ENCODE results near the gene CHKA. TPM values are rescaled to one million over a fixed set of nuclear protein-coding genes. Genes with fewer than 3 reads are reported as not detected.

The CHKA gene
- total and polyA plus RNA-seq, 2 experiments from 2014 or later, result 37.1 to 94.4 TPM

DNA sequence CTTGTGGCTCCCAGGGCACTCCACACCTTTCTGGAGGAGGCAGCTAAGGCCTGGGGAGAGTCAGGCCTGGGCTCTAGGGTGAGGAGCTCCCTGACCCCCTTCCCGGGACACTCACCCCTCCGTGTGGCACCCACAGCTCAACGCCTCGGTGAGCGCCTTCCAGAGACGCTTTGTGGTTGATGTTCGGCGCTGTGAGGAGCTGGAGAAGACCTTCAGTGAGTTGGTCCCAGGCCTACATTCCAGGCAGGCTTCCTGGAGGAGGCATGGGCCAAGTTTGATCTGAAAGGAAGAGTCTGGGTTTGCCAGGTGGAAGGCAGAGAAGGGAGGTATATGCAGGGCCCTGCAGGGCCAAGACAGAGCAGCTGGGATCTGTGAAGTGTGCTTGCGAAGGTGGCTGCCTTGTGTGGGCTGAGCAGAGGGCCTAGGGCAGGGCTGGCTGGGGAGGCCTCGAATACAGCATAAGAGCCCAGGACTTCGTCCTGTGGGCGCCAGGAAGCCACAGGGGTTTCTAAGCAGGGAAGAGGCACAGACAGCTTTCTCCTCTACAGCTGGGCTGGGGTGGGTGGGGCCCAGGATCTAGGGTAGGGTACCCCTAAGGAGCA lies 79.5 kb downstream of the CHKA start:
- Histone ChIP-seq H3K9me2 (ENCODE audit: insufficient read depth) (no peaks in the 10 kb centered on the region), H3K4me1 (ENCODE audit: insufficient read depth) (peaks cover 18% of the 10 kb centered on the region), H2AFZ (no peak overlapping the region), H3K79me2 (replicated peaks; ENCODE audit: insufficient read depth) (no peaks in the 10 kb centered on the region), H3K4me2 (no peak overlapping the region), H4K20me1 (replicated peaks; ENCODE audit: insufficient read depth) (no peaks in the 10 kb centered on the region), H3K27ac (ENCODE audit: low read depth) (no peak overlapping the region), H3K36me3 (ENCODE audit: insufficient read depth) (no peaks in the 10 kb centered on the region), H3K4me3 (no peak overlapping the region), H3K27me3 (ENCODE audit: insufficient read depth) (no peaks in the 10 kb centered on the region), H3F3A (replicated peaks; ENCODE audit: low read depth) (peaks cover 10% of the 10 kb centered on the region; the same call in 1 of the 2 replicates)
- peaks cover 7% of the 10 kb centered on the region for H3K4me1 Mint-ChIP-seq
- no peaks in the 10 kb centered on the region for H3K36me3 Mint-ChIP-seq (ENCODE audit: low read depth)
- ATAC-seq (no peak), DNase-seq (ENCODE audit: low spot score) (no peak)
- H3K9me3 Mint-ChIP-seq, result no peaks in the 10 kb centered on the region
- no peak overlapping the region for H3K27ac Mint-ChIP-seq
- H3K27me3 Mint-ChIP-seq (ENCODE audit: insufficient read depth, low read depth, poor library complexity), result peaks cover 9% of the 10 kb centered on the region
- H3K4me3 Mint-ChIP-seq, result no peak overlapping the region
- TF ChIP-seq ZNF331 (CRISPR knock-in tag; IDR thresholded peaks at IDR 0.05; ENCODE audit: low read depth), result no peak
- no peak for TF ChIP-seq EZH2phosphoT487 (IDR thresholded peaks at IDR 0.05; ENCODE audit: unreplicated experiment)
- TF ChIP-seq, protein P1, sequence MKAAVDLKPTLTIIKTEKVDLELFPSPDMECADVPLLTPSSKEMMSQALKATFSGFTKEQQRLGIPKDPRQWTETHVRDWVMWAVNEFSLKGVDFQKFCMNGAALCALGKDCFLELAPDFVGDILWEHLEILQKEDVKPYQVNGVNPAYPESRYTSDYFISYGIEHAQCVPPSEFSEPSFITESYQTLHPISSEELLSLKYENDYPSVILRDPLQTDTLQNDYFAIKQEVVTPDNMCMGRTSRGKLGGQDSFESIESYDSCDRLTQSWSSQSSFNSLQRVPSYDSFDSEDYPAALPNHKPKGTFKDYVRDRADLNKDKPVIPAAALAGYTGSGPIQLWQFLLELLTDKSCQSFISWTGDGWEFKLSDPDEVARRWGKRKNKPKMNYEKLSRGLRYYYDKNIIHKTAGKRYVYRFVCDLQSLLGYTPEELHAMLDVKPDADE (IDR thresholded peaks at IDR 0.05), result no peak
- TF ChIP-seq, protein P2, sequence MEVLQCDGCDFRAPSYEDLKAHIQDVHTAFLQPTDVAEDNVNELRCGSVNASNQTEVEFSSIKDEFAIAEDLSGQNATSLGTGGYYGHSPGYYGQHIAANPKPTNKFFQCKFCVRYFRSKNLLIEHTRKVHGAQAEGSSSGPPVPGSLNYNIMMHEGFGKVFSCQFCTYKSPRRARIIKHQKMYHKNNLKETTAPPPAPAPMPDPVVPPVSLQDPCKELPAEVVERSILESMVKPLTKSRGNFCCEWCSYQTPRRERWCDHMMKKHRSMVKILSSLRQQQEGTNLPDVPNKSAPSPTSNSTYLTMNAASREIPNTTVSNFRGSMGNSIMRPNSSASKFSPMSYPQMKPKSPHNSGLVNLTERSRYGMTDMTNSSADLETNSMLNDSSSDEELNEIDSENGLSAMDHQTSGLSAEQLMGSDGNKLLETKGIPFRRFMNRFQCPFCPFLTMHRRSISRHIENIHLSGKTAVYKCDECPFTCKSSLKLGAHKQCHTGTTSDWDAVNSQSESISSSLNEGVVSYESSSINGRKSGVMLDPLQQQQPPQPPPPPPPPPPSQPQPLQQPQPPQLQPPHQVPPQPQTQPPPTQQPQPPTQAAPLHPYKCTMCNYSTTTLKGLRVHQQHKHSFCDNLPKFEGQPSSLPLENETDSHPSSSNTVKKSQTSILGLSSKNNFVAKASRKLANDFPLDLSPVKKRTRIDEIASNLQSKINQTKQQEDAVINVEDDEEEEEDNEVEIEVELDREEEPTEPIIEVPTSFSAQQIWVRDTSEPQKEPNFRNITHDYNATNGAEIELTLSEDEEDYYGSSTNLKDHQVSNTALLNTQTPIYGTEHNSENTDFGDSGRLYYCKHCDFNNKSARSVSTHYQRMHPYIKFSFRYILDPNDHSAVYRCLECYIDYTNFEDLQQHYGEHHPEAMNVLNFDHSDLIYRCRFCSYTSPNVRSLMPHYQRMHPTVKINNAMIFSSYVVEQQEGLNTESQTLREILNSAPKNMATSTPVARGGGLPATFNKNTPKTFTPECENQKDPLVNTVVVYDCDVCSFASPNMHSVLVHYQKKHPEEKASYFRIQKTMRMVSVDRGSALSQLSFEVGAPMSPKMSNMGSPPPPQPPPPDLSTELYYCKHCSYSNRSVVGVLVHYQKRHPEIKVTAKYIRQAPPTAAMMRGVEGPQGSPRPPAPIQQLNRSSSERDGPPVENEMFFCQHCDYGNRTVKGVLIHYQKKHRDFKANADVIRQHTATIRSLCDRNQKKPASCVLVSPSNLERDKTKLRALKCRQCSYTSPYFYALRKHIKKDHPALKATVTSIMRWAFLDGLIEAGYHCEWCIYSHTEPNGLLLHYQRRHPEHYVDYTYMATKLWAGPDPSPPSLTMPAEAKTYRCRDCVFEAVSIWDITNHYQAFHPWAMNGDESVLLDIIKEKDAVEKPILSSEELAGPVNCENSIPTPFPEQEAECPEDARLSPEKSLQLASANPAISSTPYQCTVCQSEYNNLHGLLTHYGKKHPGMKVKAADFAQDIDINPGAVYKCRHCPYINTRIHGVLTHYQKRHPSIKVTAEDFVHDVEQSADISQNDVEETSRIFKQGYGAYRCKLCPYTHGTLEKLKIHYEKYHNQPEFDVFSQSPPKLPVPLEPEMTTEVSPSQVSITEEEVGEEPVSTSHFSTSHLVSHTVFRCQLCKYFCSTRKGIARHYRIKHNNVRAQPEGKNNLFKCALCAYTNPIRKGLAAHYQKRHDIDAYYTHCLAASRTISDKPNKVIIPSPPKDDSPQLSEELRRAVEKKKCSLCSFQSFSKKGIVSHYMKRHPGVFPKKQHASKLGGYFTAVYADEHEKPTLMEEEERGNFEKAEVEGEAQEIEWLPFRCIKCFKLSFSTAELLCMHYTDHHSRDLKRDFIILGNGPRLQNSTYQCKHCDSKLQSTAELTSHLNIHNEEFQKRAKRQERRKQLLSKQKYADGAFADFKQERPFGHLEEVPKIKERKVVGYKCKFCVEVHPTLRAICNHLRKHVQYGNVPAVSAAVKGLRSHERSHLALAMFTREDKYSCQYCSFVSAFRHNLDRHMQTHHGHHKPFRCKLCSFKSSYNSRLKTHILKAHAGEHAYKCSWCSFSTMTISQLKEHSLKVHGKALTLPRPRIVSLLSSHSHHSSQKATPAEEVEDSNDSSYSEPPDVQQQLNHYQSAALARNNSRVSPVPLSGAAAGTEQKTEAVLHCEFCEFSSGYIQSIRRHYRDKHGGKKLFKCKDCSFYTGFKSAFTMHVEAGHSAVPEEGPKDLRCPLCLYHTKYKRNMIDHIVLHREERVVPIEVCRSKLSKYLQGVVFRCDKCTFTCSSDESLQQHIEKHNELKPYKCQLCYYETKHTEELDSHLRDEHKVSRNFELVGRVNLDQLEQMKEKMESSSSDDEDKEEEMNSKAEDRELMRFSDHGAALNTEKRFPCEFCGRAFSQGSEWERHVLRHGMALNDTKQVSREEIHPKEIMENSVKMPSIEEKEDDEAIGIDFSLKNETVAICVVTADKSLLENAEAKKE (CRISPR knock-in tag; IDR thresholded peaks at IDR 0.05), result no peak
- no peak for TF ChIP-seq EZH2 (IDR thresholded peaks at IDR 0.05; ENCODE audit: low read depth, unreplicated experiment)
- TF ChIP-seq, protein P3, sequence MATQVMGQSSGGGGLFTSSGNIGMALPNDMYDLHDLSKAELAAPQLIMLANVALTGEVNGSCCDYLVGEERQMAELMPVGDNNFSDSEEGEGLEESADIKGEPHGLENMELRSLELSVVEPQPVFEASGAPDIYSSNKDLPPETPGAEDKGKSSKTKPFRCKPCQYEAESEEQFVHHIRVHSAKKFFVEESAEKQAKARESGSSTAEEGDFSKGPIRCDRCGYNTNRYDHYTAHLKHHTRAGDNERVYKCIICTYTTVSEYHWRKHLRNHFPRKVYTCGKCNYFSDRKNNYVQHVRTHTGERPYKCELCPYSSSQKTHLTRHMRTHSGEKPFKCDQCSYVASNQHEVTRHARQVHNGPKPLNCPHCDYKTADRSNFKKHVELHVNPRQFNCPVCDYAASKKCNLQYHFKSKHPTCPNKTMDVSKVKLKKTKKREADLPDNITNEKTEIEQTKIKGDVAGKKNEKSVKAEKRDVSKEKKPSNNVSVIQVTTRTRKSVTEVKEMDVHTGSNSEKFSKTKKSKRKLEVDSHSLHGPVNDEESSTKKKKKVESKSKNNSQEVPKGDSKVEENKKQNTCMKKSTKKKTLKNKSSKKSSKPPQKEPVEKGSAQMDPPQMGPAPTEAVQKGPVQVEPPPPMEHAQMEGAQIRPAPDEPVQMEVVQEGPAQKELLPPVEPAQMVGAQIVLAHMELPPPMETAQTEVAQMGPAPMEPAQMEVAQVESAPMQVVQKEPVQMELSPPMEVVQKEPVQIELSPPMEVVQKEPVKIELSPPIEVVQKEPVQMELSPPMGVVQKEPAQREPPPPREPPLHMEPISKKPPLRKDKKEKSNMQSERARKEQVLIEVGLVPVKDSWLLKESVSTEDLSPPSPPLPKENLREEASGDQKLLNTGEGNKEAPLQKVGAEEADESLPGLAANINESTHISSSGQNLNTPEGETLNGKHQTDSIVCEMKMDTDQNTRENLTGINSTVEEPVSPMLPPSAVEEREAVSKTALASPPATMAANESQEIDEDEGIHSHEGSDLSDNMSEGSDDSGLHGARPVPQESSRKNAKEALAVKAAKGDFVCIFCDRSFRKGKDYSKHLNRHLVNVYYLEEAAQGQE (IDR thresholded peaks at IDR 0.05; ENCODE audit: unreplicated experiment), result no peak
- TF ChIP-seq ZNF114 (CRISPR knock-in tag; IDR thresholded peaks at IDR 0.05), result no peak
- no peak for TF ChIP-seq STAT1 (IDR thresholded peaks at IDR 0.05; ENCODE audit: unreplicated experiment)
- no peak for TF ChIP-seq NANOG (IDR thresholded peaks at IDR 0.05; ENCODE audit: borderline replicate concordance)
- TF ChIP-seq JUNB (IDR thresholded peaks at IDR 0.05; ENCODE audit: unreplicated experiment), result no peak
